Right lobe of liver (tissue), 4 donors: Measurements from ENCODE around the gene NEDD9.

Experiments used
- CTCF ChIP-seq, 4 donors: fragments of 200-600 bp in 3 of 4; fragments of 450-650 bp in 1 of 4; IDR thresholded peaks; one replicate each; pipeline versions ENCODE4 v1.5.1 to v1.8.0; 2016 to 2022; ENCODE audit warnings: antibody characterized with exemption in 4 of 4, mild to moderate bottlenecking in 2 of 4
- POLR2A ChIP-seq: fragments of 450-650 bp; IDR thresholded peaks from one replicate; pipeline ENCODE4 v1.6.1; 2017; ENCODE audit warnings: antibody characterized with exemption, mild to moderate bottlenecking
- donor health status: DM: no; HTN: no; CAD: no.
- donor health status: DM: no; HTN: no; CAD: no.
- donor health status: DM: no; HTN: yes; CAD: no.

- no peak for TF ChIP-seq CTCF (IDR thresholded peaks at IDR 0.05)
- no peak for TF ChIP-seq POLR2A
Measured at GRCh38 chr6:11143394-11144371, 88.8 kb downstream of the NEDD9 start.
